ENCODE measurements around the gene EIF4E2.
A peak's percentile ranks its signal among the peaks of the same experiment; 100 is the strongest.

The EIF4E2 gene

GRCh38 chr2:232604535-232604934 is 54.0 kb downstream of the EIF4E2 start:
- no peak for DNase-seq

DNA sequence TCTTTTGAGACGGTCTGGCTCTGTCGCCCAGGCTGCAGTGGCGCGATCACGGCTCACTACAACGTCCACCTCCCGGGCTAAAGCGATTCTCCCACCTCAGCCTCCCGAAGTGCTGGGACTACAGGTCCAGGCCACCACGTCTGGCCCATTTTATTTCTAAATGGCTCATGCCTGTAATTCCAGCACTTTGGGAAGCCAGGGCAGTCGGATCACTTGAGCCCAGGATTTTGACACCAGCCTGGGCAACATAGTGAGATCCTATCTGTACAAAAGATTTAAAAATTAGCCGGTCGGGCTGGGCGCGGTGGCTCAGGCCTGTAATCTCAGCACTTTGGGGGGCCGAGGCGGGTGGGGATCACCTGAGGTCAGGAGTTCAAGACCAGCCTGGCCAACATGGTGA is 56.5 kb downstream of the EIF4E2 start:
- no peak for DNase-seq

DNA sequence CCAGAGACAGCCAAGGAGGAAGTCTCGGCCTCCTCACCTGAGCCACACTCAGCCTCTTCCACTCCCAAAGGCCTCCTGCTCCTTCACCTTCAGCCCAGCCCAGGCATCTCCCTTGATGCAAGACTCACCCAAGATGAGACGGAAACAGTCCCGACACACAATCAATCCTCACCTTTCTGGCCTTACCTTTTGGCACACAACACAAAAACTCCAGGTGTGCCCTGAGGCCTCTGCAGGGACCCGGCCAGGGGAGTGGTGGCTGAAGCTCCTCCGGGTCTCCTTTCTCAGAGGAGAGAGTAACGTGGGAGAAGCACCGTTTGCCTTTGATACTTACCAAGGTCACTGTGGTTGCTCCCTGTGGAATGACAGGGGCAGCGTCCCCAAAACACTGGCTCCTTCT is 59.1 kb downstream of the EIF4E2 start:
- no peak for DNase-seq

DNA sequence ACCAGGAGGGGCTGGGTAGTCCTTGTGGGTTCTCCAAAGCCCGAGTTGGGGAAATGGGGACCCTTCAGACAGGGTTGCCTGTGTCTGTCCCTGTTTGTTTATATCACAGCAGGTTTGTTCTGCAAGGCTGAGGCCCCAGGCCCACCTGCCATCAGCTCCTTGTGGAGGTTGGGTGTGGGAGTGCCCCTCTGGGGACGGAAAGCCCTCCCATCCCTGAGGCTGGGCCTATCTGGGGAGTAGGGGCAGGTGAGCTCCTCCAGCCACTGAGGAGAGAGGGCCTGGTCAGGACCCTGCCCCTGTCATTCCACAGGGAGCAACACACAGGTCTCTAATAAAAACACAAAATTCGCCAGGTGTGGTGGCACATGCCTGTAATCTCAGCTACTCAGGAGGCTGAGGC is 59.6 kb downstream of the EIF4E2 start:
- no peak for DNase-seq

DNA sequence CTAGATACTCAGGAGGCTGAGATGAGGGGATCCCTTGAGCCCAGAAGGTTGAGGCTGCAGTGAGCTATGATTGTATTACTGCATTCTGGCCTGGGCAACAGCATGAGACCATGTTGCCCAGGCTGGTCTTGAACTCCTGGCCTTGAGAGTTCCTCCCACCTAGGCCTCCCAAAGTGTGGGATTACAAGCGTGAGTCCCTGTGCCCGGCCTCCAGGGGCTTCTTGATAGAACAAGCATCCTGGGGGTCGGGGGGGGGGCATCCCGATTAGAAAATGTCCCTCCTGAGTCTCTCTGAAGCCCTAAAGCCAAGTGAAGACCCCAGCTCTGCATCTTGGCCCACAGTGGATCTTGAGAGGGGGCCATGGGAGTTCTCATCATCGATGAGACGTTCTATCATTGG is 60.6 kb downstream of the EIF4E2 start:
- DNase-seq = no peak

DNA sequence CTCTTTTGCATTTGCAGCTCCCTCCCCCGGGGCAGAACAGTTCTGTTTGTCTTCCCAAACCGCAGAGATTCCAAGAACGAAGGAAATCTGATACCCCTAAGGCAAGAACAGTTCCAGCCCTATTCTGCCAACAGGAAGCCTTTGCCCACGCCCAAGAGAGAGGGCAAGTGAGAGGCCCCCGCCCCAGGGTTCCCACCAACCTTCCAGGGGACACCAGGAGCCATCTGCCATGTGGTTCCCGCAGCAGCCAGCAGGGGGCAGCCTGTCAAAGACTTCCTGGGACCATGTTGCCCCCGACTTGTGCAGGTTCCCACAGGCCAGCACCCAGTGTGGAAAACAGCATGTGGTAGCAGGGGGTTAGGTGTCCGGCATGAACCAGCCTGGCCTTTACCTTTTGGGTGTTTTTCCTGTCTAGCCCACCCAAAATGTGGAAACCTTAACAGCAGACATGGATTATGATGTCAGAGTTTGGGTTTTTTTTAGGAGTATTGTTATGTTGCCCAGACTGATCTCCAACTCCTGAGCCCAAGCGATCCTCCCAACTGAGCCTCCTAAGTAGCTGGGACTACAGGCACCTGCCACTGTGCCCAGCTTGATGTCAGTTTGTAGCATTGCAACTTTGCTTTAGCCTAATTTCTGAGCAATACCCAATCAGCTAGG is 61.2 kb downstream of the EIF4E2 start:
- DNase-seq = peak; percentile 36

- DNase-seq = no peak
Observed at GRCh38 chr2:232613538-232614134, 63.1 kb downstream of the EIF4E2 start.

- DNase-seq = no peak
Observed at GRCh38 chr2:232615339-232615738, 64.8 kb downstream of the EIF4E2 start.
